Neural cell (in vitro differentiated cells): ENCODE measurements around the gene HADHB. TPM values are rescaled to one million over a fixed set of nuclear protein-coding genes. Genes with fewer than 3 reads are reported as not detected.

Experiments
- H2AFZ ChIP-seq: fragments of 200-600, 300-800 bp; sonication (generic), shearing (Covaris generic); 2 replicates; pipeline ENCODE4 v1.6.0; 2014; ENCODE audit warnings: low read depth, mild to moderate bottlenecking, antibody characterized with exemption, low read length, moderate library complexity
- H3F3A ChIP-seq: fragments of 200-600 bp; shearing (Covaris generic); 2 replicates; pipeline ENCODE4 v1.6.1; 2016; ENCODE audit warnings: mild to moderate bottlenecking, moderate library complexity, mixed read lengths, antibody characterized with exemption, low read length; ENCODE audit not compliant: insufficient read depth, poor library complexity, severe bottlenecking
- H3K27ac ChIP-seq: fragments of 200-600, 300-800 bp; sonication (generic), shearing (Covaris generic); 2 replicates; pipeline ENCODE4 v1.5.1; 2014; ENCODE audit warnings: mild to moderate bottlenecking, low read length, moderate library complexity
- H3K27me3 ChIP-seq: fragments of 300-800, 200-600 bp; sonication (generic), shearing (Covaris generic); 2 replicates; pipeline ENCODE4 v1.6.0; 2014; ENCODE audit warnings: mild to moderate bottlenecking, low read depth, low read length, moderate library complexity; ENCODE audit not compliant: insufficient read depth
- H3K36me3 ChIP-seq: fragments of 300-800, 200-600 bp; sonication (generic), shearing (Covaris generic); 2 replicates; pipeline ENCODE4 v1.5.1; 2014; ENCODE audit warnings: mild to moderate bottlenecking, antibody characterized with exemption, low read length, moderate library complexity; ENCODE audit not compliant: insufficient read depth
- H3K4me2 ChIP-seq: fragments of 300-800, 200-600 bp; sonication (generic), shearing (Covaris generic); 2 replicates; pipeline ENCODE4 v1.6.0; 2014; ENCODE audit warnings: mild to moderate bottlenecking, low read length
- H3K4me3 ChIP-seq: fragments of 300-800, 200-600 bp; sonication (generic), shearing (Covaris generic); 2 replicates; pipeline ENCODE4 v1.5.1; 2014; ENCODE audit warnings: mild to moderate bottlenecking, low read length, moderate library complexity
- H3K79me2 ChIP-seq: fragments of 200-600 bp; shearing (Covaris generic); replicated peaks from 2 replicates; pipeline ENCODE4 v1.6.0; 2014; ENCODE audit warnings: mild to moderate bottlenecking, low read length, moderate library complexity; ENCODE audit not compliant: insufficient read depth
- H3K9ac ChIP-seq: fragments of 300-800, 200-600 bp; sonication (generic), shearing (Covaris generic); 2 replicates; pipeline ENCODE4 v1.6.1; 2016; ENCODE audit warnings: mild to moderate bottlenecking, low read length, mixed read lengths
- H3K9me2 ChIP-seq: fragments of 200-600 bp; shearing (Covaris generic); 2 replicates; pipeline ENCODE4 v1.6.1; 2016; ENCODE audit warnings: mild to moderate bottlenecking, low read length, mixed read lengths; ENCODE audit not compliant: insufficient read depth
- H3K9me3 ChIP-seq: fragments of 200-600, 300-800 bp; sonication (generic), shearing (Covaris generic); 2 replicates; pipeline ENCODE4 v1.6.1; 2016; ENCODE audit warnings: mild to moderate bottlenecking, mixed run types, low read length, moderate library complexity, mixed read lengths
- H4K20me1 ChIP-seq: fragments of 200-600 bp; shearing (Covaris generic); 2 replicates; pipeline ENCODE4 v1.6.1; 2016; ENCODE audit warnings: mild to moderate bottlenecking, mixed run types; ENCODE audit not compliant: insufficient read depth
- EP300 ChIP-seq: fragments of 450-650 bp; conservative IDR thresholded peaks from 2 replicates; pipeline ENCODE4 v1.6.1; 2014; ENCODE audit warnings: antibody characterized with exemption, mild to moderate bottlenecking, moderate library complexity; ENCODE audit not compliant: poor library complexity, severe bottlenecking
- EZH2 ChIP-seq: fragments of 200-600, 300-800 bp; shearing (Covaris generic), sonication (generic); IDR thresholded peaks from 2 replicates; pipeline ENCODE4 v1.6.1; 2014; ENCODE audit warnings: antibody characterized with exemption, low read length, borderline replicate concordance, mild to moderate bottlenecking; ENCODE audit not compliant: insufficient read depth, poor library complexity, severe bottlenecking
- MXI1 ChIP-seq: fragments of 450-650 bp; conservative IDR thresholded peaks from 2 replicates; pipeline ENCODE4 v1.6.1; 2014; ENCODE audit warnings: antibody characterized with exemption, mild to moderate bottlenecking; ENCODE audit not compliant: poor library complexity, severe bottlenecking
- POLR2AphosphoS5 ChIP-seq: IDR thresholded peaks from 2 replicates; pipeline ENCODE4 v1.6.1; 2012
- RAD21 ChIP-seq: fragments of 450-650 bp; conservative IDR thresholded peaks from 2 replicates; pipeline ENCODE4 v1.6.1; 2014; ENCODE audit warnings: antibody characterized with exemption, mild to moderate bottlenecking, moderate library complexity
- SMC3 ChIP-seq: fragments of 450-650 bp; conservative IDR thresholded peaks from 2 replicates; pipeline ENCODE4 v1.6.1; 2014; ENCODE audit warnings: antibody characterized with exemption, mild to moderate bottlenecking, moderate library complexity; ENCODE audit not compliant: poor library complexity
- TAF1 ChIP-seq: IDR thresholded peaks from 2 replicates; pipeline ENCODE4 v1.6.1; 2012; ENCODE audit warnings: low read depth
- polyA plus RNA-seq: library from polyadenylated mRNA; depleted of rRNA; stranded (reverse); fragments of >200 nt; gene quantifications from 2 replicates; pipeline ENCODE4 v1.2.3, GENCODE V29; 2014
- TF ChIP-seq, protein P1 (sequence below): fragments of 450-650 bp; IDR thresholded peaks from 2 replicates; pipeline ENCODE4 v1.5.1; 2014; ENCODE audit warnings: antibody characterized with exemption, mild to moderate bottlenecking, moderate library complexity; ENCODE audit not compliant: poor library complexity, severe bottlenecking
- TF ChIP-seq, protein P2 (sequence below): IDR thresholded peaks from 2 replicates; pipeline ENCODE4 v1.6.1; 2012; ENCODE audit warnings: borderline replicate concordance

HADHB gene
- polyA plus RNA-seq, 1 donor from 2014 or later, result 30.5 TPM

DNA sequence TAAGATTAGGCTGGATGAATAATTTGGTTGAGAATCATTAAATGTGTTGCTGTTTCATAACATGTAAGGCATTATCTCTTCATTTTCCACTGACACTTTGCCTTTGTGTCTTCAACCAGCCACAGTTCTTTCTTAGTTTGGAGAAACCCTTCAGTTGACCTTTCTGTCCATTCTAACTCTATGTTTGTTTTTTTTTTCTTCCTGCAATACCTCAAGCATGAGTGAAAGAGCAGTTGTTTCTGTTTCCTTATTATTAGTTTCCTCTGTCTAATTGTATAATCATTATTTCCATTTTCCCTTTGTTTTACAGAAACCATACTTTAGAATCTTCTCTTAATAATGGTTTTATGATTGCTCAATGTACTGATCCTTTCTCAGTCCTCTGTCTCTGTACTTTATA is 25.6 kb downstream of the HADHB start:
- Histone ChIP-seq H2AFZ (no peak overlapping the region), H3F3A (no peaks in the 10 kb centered on the region), H3K36me3 (no peaks in the 10 kb centered on the region), H3K27ac (no peak overlapping the region), H3K4me3 (no peak overlapping the region), H3K4me2 (no peak overlapping the region), H3K27me3 (no peaks in the 10 kb centered on the region), H3K9ac (no peak overlapping the region), H3K9me2 (no peaks in the 10 kb centered on the region), H3K9me3 (no peaks in the 10 kb centered on the region), H4K20me1 (no peaks in the 10 kb centered on the region), H3K79me2 (no peaks in the 10 kb centered on the region)
- TF ChIP-seq POLR2AphosphoS5 (no peak), EP300 (no peak), EZH2 (no peak), RAD21 (no peak), SMC3 (no peak), MXI1 (no peak), TAF1 (no peak)
- TF ChIP-seq, protein P1, sequence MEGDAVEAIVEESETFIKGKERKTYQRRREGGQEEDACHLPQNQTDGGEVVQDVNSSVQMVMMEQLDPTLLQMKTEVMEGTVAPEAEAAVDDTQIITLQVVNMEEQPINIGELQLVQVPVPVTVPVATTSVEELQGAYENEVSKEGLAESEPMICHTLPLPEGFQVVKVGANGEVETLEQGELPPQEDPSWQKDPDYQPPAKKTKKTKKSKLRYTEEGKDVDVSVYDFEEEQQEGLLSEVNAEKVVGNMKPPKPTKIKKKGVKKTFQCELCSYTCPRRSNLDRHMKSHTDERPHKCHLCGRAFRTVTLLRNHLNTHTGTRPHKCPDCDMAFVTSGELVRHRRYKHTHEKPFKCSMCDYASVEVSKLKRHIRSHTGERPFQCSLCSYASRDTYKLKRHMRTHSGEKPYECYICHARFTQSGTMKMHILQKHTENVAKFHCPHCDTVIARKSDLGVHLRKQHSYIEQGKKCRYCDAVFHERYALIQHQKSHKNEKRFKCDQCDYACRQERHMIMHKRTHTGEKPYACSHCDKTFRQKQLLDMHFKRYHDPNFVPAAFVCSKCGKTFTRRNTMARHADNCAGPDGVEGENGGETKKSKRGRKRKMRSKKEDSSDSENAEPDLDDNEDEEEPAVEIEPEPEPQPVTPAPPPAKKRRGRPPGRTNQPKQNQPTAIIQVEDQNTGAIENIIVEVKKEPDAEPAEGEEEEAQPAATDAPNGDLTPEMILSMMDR, result no peak
- TF ChIP-seq, protein P2, sequence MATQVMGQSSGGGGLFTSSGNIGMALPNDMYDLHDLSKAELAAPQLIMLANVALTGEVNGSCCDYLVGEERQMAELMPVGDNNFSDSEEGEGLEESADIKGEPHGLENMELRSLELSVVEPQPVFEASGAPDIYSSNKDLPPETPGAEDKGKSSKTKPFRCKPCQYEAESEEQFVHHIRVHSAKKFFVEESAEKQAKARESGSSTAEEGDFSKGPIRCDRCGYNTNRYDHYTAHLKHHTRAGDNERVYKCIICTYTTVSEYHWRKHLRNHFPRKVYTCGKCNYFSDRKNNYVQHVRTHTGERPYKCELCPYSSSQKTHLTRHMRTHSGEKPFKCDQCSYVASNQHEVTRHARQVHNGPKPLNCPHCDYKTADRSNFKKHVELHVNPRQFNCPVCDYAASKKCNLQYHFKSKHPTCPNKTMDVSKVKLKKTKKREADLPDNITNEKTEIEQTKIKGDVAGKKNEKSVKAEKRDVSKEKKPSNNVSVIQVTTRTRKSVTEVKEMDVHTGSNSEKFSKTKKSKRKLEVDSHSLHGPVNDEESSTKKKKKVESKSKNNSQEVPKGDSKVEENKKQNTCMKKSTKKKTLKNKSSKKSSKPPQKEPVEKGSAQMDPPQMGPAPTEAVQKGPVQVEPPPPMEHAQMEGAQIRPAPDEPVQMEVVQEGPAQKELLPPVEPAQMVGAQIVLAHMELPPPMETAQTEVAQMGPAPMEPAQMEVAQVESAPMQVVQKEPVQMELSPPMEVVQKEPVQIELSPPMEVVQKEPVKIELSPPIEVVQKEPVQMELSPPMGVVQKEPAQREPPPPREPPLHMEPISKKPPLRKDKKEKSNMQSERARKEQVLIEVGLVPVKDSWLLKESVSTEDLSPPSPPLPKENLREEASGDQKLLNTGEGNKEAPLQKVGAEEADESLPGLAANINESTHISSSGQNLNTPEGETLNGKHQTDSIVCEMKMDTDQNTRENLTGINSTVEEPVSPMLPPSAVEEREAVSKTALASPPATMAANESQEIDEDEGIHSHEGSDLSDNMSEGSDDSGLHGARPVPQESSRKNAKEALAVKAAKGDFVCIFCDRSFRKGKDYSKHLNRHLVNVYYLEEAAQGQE, result no peak

DNA sequence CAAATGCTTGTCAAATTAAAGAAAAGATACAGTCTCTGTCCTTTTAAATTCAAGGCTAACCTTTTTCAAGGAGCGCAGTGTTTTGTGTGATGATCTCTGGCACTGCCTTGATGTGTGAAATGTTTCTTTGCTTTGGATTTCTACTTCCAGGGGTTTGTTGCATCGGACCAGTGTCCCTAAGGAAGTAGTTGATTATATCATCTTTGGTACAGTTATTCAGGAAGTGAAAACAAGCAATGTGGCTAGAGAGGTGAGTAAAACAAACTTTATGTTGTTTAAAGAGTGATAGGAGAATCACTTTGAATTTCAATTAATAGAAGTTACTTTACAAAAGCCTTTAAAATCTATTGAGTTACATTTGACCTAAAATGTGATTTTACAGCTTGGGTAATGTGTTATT is 28.8 kb downstream of the HADHB start:
- no peaks in the 10 kb centered on the region for H3K9me2 ChIP-seq
- H3K9me3 ChIP-seq, result no peaks in the 10 kb centered on the region
- H3K4me2 ChIP-seq, result no peak overlapping the region
- no peaks in the 10 kb centered on the region for H3K36me3 ChIP-seq
- no peak overlapping the region for H3K27ac ChIP-seq
- no peaks in the 10 kb centered on the region for H3K79me2 ChIP-seq
- H3F3A ChIP-seq, result no peaks in the 10 kb centered on the region
- H3K4me3 ChIP-seq, result no peak overlapping the region
- no peaks in the 10 kb centered on the region for H3K27me3 ChIP-seq
- TF ChIP-seq, protein P1, result no peak
- TF ChIP-seq TAF1 (no peak), RAD21 (no peak), EZH2 (no peak), SMC3 (no peak), POLR2AphosphoS5 (no peak), MXI1 (no peak), EP300 (no peak)
- TF ChIP-seq, protein P2, result no peak
- no peaks in the 10 kb centered on the region for H4K20me1 ChIP-seq
- no peak overlapping the region for H3K9ac ChIP-seq
- no peak overlapping the region for H2AFZ ChIP-seq
